Lung (tissue), 12 donors: Measurements from ENCODE around the gene THOC6. TPM values are rescaled to one million over a fixed set of nuclear protein-coding genes. Genes with fewer than 3 reads are reported as not detected.

Experiments used
- ATAC-seq: fragments of 200-7000 bp; cut with Tn5 transposase; one replicate; pipeline ENCODE4 v1.9.1; 2020; ENCODE audit warnings: moderate number of reproducible peaks; ENCODE audit not compliant: insufficient read depth, low FRiP score
- DNase-seq, 3 donors: peaks; one replicate each; pipeline ENCODE4 v3.0.0-alpha.2; 2013 to 2017
- H3K27ac ChIP-seq, 2 donors: one replicate each; pipeline ENCODE4 v1.5.1; 2013; ENCODE audit warnings: mild to moderate bottlenecking in 2 of 2, moderate library complexity in 2 of 2, control low read depth in 1 of 2, inconsistent platforms in 1 of 2, low read depth in 1 of 2, low read length in 1 of 2
- H3K27me3 ChIP-seq, 3 donors: one replicate each; pipeline ENCODE4 v1.5.1; 2013; ENCODE audit warnings: low read length in 2 of 3; ENCODE audit not compliant: control insufficient read depth in 3 of 3, insufficient read depth in 3 of 3
- H3K36me3 ChIP-seq, 4 donors: one replicate each; pipeline ENCODE4 v1.5.1; 2013; ENCODE audit warnings: low read length in 4 of 4, mild to moderate bottlenecking in 1 of 4, moderate library complexity in 1 of 4; ENCODE audit not compliant: control insufficient read depth in 4 of 4, insufficient read depth in 4 of 4
- H3K4me1 ChIP-seq, 5 donors: one replicate each; pipeline ENCODE4 v1.5.1; 2013; ENCODE audit warnings: low read length in 5 of 5, mild to moderate bottlenecking in 2 of 5, moderate library complexity in 1 of 5; ENCODE audit not compliant: control insufficient read depth in 5 of 5, insufficient read depth in 5 of 5
- H3K4me3 ChIP-seq: one replicate; pipeline ENCODE4 v1.5.1; 2013; ENCODE audit warnings: mild to moderate bottlenecking, control low read depth, moderate library complexity
- H3K9ac ChIP-seq, 2 donors: one replicate each; pipeline ENCODE4 v1.5.1; 2013; ENCODE audit warnings: low read length in 2 of 2, control low read depth in 1 of 2; ENCODE audit not compliant: insufficient read depth in 1 of 2
- H3K9me3 ChIP-seq, 4 donors: one replicate each; pipeline ENCODE4 v1.5.1; 2013; ENCODE audit warnings: low read length in 3 of 4, mild to moderate bottlenecking in 1 of 4, moderate library complexity in 1 of 4; ENCODE audit not compliant: control insufficient read depth in 4 of 4, insufficient read depth in 3 of 4
- CTCF ChIP-seq: IDR thresholded peaks from 2 replicates; pipeline ENCODE4 v1.5.1; 2012; ENCODE audit warnings: mild to moderate bottlenecking; ENCODE audit errors: control extremely low read depth, extremely low read depth
- WGBS, 2 donors: extraction: QIAGEN DNeasy Blood & Tissue Kit; methylation state at CpG; one replicate each; pipeline ENCODE4 v1.1.7; 2013; 5-methylcytosine and 5-hydroxymethylcytosine counted together
- polyA plus RNA-seq, 2 donors: library from polyadenylated mRNA; stranded (reverse); fragments of 200-250 nt; gene quantifications; one replicate each; pipeline ENCODE4 v1.2.1, GENCODE V29; 2013
- total RNA-seq, 2 donors: library from RNA; depleted of rRNA in 1 of 2; stranded (reverse); fragments of >200 nt in 1 of 2; gene quantifications; one replicate each; pipeline ENCODE4 v1.2.1, GENCODE V29; 2014 to 2021
- donor health status: control.
- donor health status: control.
- donor health status: Bipolar disorder and iron deficiency.
- donor health status: healthy.
- donor health status: DM: yes; HTN: yes; CAD: no.

Gene THOC6
- total and polyA plus RNA-seq, 4 donors = 12.7 to 58.3 (median 40.0) TPM

- TF ChIP-seq CTCF = no peak
- Histone ChIP-seq H3K9me3 (peaks cover 0 to 2% (median 0%) of the 10 kb centered on the region in 4 donors), H3K4me1 (peaks cover 0 to 49% (median 4%) of the 10 kb centered on the region in 5 donors), H3K9ac (peak within 1 kb of the TSS in 1 of 2 donors; percentile 19), H3K27ac (no peak within 1 kb of the TSS), H3K4me3 (no peak within 1 kb of the TSS), H3K27me3 (peaks cover 0 to 32% (median 26%) of the 10 kb centered on the region in 3 donors), H3K36me3 (no peaks in the 10 kb centered on the region)
- WGBS, 2 donors = 40 to 57% methylated on average over 27 of the region's 27 CpGs
- peak; percentile 44 for ATAC-seq
- peak in 2 of 3 donors; percentile 64 to 74 for DNase-seq
These were observed 10.9 kb upstream of the THOC6 start, which contains the start of gene CLDN9 for GRCh38 chr16:3012828-3013420. CLDN9 (plus strand) TSS chr16:3012923; CDS start chr16:3013363, 440 bp downstream.

GRCh38 chr16:3013491-3013951 lies 10.3 kb upstream of the THOC6 start:
- 61 to 76% methylated on average over 27 of the region's 27 CpGs for WGBS, 2 donors
- Histone ChIP-seq H3K4me3 (no peak overlapping the region), H3K27me3 (peaks cover 0 to 30% (median 28%) of the 10 kb centered on the region in 3 donors), H3K27ac (no peak overlapping the region), H3K9me3 (peaks cover 0 to 2% (median 0%) of the 10 kb centered on the region in 4 donors), H3K4me1 (peaks cover 0 to 47% (median 5%) of the 10 kb centered on the region in 5 donors), H3K36me3 (no peaks in the 10 kb centered on the region), H3K9ac (no peak overlapping the region)
- ATAC-seq (no peak), DNase-seq (no peak)
- no peak for TF ChIP-seq CTCF

- H3K9ac ChIP-seq = no peak overlapping the region
- peaks cover 0 to 45% (median 5%) of the 10 kb centered on the region in 5 donors for H3K4me1 ChIP-seq
- no peak for DNase-seq
- H3K27ac ChIP-seq = no peak overlapping the region
- TF ChIP-seq CTCF = no peak
- peaks cover 0 to 2% (median 0%) of the 10 kb centered on the region in 4 donors for H3K9me3 ChIP-seq
- no peak for ATAC-seq
- H3K27me3 ChIP-seq = peaks cover 0 to 29% (median 27%) of the 10 kb centered on the region in 3 donors
- 63 to 71% methylated on average over 12 of the region's 12 CpGs for WGBS, 2 donors
- no peaks in the 10 kb centered on the region for H3K36me3 ChIP-seq
- no peak overlapping the region for H3K4me3 ChIP-seq
These were observed 9.7 kb upstream of the THOC6 start for GRCh38 chr16:3013998-3014690.
